ENCODE measurements around the gene MEG3.

The MEG3 gene

GRCh38 chr14:100865682-100866591, 40.0 kb downstream of the MEG3 start:
- no peak for DNase-seq (ENCODE audit: low read depth)

GRCh38 chr14:100866666-100867630, 41.0 kb downstream of the MEG3 start:
- DNase-seq (ENCODE audit: low read depth), result no peak

DNA sequence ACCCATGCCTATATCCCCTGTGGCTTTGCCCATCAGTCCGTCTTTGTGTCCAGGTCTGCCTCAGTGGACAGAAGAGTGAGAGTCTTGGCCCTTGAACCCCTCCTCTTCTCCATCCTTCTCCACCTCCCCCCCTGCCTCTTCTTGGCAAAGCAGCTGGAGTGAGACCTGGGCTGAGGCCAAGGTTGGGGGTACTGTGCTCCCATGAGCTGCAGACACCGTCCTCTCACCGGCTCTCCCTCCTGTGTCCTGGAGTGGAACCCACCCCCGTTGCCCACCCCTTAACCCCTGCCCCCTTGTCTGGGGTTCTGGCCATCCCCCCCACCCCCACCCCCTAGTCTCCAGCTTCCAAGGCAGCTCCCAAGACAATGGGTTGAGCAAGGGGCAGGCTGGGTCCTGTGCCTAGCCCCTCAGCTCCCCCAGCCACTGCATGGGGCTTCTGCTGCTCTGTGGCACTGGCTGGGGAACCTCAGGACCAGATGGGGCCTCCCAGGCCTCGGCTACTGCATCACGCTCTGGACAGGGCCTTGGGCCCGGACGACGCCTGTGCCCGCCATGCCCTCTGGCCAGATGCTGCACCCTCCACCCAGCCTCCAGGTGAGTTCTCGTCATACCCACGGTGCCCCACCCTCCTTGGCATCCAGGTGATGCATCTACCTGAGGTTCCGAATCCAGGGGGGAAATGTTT, 41.9 kb downstream of the MEG3 start:
- no peak for DNase-seq (ENCODE audit: low read depth)

GRCh38 chr14:100868621-100869370, 42.9 kb downstream of the MEG3 start:
- DNase-seq (ENCODE audit: low read depth), result no peak

GRCh38 chr14:100871234-100872186, 45.6 kb downstream of the MEG3 start:
- no peak for DNase-seq (ENCODE audit: low read depth)

GRCh38 chr14:100872259-100873095, 46.6 kb downstream of the MEG3 start:
- no peak for DNase-seq (ENCODE audit: low read depth)

DNA sequence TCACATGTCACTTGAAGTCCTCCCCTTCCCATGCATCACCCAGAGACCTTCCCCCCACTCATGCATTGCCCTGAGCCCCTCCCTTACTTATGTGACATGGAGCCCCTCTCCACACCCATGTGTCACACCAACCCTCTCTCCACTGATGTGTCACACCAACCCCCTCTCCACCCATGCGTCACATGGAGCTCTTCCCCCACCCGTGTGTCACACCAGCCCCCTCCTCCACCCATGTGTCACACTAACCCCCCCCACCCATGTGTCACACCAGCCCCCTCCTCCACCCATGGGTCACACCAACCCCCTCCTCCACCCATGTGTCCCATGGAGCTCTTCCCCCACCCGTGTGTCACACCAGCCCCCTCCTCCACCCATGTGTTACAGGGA, 47.2 kb downstream of the MEG3 start:
- no peak for DNase-seq (ENCODE audit: low read depth)

GRCh38 chr14:100874051-100874410, 48.1 kb downstream of the MEG3 start:
- DNase-seq (ENCODE audit: low read depth), result no peak

DNA sequence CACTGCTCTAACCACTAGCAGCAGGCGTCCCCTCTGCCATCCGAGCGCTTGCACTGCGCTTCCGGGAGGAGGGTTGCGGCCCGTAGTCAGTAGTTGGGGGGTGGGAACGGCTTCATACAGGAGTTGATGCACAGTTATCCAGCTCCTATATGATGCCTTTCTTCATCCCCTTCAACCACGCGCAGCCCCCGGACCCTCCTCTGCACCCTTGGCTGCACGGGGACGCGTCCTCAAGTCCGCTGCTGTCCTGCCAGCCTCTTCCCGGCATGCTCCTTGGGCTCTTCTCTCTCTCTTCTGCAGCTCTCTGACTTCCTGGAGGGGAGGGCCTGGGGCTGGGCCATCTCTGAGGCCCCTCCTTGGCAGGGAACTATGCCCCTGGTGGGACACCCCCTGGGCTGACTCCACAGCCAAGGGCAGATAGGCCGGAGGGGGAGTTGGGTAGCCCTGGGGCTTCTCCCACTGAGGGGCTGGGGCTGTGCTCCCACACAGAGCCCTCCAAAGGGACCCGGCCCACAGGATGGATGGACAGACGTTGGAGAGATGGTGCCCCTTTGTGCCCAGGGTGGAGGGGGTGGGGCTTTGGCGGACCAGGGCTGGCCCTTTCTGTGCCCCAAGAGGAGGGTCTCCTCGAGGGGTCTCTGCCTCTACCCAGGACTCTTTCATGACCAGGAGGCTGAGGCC, 48.6 kb downstream of the MEG3 start:
- DNase-seq (ENCODE audit: low read depth), result no peak

GRCh38 chr14:100875126-100875525, 49.2 kb downstream of the MEG3 start:
- no peak for DNase-seq (ENCODE audit: low read depth)

DNA sequence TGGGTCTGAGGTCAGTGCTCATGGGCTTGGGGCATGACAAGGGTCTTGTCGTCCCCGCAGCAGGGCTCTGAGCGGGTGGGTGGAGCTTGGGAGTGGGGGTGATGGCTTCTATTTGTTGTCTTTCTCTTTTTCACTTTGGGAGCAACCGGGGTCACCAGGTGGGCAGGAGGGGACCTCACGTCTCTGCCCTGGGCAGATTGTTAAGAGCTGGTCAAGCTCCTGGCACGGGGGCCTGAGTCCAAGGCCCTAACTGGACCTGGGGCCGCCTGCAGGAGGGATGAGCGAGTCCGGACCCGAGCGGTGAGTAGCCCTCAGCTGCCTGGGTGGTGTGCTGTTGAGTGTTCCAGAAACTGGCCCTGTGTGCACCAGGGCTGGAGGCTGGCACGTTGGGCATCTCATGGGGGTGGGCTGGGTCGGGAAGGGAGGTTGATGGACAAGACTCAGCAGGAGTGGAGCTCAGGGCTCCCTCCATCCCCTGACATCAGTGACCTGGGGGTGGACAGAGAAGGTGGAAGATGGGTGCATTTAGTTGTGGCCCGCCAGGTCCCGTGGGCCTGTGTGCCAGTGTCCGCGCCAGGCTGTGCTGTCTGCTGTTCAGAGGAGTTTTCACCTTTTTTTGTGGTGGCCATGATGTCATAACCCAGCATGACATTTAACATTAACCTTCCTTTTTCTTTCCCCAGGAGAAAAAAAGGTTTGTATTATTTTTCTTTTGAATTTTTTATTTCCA, 50.1 kb downstream of the MEG3 start:
- no peak for DNase-seq (ENCODE audit: low read depth)

GRCh38 chr14:100878271-100879146, 52.6 kb downstream of the MEG3 start:
- DNase-seq (ENCODE audit: low read depth), result no peak

DNA sequence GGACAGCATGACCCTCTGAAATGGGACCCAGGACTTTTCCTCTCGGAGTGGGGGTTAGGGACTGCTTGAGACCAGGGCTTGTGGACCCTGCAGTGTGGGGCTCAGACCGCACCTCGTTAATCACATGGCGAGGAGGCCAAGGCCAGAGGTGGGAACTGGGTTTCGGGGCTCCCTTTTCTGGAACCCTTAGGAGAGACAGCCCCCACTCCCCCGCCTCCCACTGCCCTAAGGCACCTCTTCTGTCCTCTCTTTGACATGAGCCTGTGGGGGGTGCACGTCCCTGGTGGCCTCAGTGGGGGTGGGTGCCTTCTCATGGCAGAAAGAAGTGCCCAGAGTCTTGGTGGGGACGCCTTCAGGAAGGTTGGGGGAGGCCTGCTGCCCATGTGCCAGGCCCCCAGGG, 53.3 kb downstream of the MEG3 start:
- no peak for DNase-seq (ENCODE audit: low read depth)

- no peak for DNase-seq (ENCODE audit: low read depth)
These were observed 53.9 kb downstream of the MEG3 start for GRCh38 chr14:100879782-100880181.

GRCh38 chr14:100880271-100881101, 54.6 kb downstream of the MEG3 start:
- DNase-seq (ENCODE audit: low read depth), result no peak

Measured in activated T-cell treated with anti-CD3 and anti-CD28 coated beads for 48 hours (primary cell).